T47D (cell line): ENCODE results near the gene MYO7A.

ENCODE experiments used
- DNase-seq, 2 experiments: peaks; one replicate each; pipeline versions ENCODE4 v3.0.0 to v3.0.0-alpha.2; 2011 to 2012; ENCODE audit warnings: low read depth in 1 of 2, low spot score in 1 of 2
- JUND ChIP-seq: IDR thresholded peaks from 2 replicates; pipeline ENCODE4 v1.6.1; 2012; ENCODE audit warnings: low read depth
- in situ Hi-C: cut with HindIII; loops from 2 replicates; pipeline ENCODE4 v1.10.0; 2016; ENCODE audit warnings: low sequenced_read_pairs, low pct_unique_long_range_greater_than_20kb

The MYO7A gene

DNA sequence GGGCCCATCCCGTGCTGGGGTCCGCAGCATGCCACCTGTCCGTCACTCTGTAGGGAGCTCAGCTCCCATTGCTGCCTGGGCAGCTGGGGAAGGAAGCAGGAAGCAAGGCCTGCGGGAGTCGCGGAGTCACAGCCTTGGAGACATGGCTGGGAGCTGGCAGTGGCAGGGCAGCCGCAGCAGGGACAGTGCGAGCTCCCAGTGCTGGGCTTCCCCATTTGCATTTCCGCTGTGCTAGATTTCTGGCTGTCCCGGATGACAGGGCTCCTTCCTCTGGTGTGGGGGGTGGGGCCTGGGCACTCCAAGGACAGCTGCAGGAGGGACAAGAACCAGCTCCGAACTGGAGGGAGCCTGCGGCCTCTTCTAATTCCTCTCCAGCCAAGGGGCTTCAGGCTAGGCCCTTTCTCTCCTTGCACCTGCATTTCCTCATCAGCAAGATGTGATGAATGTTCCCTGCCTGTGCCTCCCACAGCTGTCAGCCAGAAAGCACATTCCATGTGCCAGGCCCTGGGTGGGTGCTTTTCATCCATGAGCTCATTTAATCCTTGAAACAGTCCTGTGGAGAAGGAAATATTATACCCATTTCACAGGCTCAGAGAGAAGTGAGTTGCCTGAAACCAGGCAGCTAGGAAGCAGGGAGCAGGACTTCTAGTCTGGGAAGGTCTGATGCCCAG, 48.0 kb downstream of the MYO7A start:
- DNase-seq = no peak
- TF ChIP-seq JUND = no peak
- in situ Hi-C loops = no loop called here

DNA sequence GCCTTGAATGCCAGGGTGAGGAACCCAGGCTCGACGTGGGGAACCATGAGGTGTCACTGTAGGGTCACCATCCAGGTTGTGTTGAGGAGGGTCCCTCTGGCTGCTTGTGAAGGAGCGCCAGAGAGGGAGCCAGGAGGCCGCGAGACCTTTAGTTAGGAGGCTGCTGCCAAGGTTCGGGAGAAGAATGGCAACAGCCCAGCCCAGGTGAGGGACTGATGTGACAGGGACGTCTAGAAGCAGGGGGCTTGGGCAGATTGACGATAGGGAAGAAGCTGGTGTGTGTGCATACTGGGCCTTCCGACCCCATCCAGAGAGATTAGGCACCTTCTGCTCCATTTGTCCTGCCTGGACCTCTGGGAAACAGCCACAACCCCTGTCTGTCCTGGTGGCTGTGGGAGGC, 49.0 kb downstream of the MYO7A start:
- in situ Hi-C loops = no loop called here
- TF ChIP-seq JUND = no peak

DNA sequence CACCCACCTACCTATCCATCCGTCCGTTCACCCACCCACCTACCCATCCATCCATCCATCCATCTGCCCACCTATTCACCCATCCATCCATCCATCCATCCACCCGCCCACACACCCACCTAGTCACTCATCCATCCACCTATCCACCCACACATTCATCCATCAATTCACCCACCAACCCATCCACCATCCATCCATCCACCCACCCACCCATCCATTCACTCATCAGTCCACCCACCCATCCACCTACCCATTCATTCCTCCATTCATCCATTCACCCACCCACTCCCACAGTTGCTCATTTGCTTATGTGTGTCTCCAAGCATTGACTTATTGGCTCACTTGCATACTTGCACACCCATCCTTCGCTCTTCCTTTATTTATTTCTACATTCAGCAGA, 50.1 kb downstream of the MYO7A start:
- no peak for DNase-seq
- in situ Hi-C loops = no loop called here
- TF ChIP-seq JUND = no peak

More for the DNA sequence above, 49.0 kb downstream of the MYO7A start:
- no peak for DNase-seq

DNA sequence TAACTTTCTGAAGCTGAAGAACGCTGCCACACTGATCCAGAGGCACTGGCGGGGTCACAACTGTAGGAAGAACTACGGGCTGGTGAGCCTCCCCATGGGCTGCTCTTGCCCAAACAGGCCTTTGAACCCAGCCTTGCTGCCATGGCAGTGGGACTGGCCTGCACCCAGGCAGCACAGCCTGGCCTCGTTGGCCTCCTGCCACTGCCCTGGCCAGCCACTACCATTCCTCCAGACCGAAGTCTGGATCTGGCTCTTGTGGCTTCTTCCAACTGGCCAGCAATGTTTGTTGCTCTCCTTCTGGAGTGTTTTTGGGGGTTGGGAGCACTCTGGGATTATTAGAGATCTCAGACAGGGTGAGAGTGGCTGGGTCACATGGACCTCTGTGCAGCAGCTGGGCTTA, 51.0 kb downstream of the MYO7A start:
- no peak for TF ChIP-seq JUND
- no peak for DNase-seq
- in situ Hi-C loops = no loop called here

DNA sequence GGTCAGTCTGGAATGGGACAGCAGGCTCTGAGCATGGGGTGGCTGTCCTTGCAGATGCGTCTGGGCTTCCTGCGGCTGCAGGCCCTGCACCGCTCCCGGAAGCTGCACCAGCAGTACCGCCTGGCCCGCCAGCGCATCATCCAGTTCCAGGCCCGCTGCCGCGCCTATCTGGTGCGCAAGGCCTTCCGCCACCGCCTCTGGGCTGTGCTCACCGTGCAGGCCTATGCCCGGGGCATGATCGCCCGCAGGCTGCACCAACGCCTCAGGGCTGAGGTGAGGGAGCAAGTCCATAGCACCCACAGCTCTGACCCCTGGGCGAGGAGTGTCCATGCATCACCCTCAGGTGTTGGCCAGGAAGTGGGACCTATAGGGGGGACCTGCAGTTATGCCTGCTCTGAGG, 51.6 kb downstream of the MYO7A start:
- TF ChIP-seq JUND = no peak
- in situ Hi-C loops = no loop called here
- DNase-seq = no peak

DNA sequence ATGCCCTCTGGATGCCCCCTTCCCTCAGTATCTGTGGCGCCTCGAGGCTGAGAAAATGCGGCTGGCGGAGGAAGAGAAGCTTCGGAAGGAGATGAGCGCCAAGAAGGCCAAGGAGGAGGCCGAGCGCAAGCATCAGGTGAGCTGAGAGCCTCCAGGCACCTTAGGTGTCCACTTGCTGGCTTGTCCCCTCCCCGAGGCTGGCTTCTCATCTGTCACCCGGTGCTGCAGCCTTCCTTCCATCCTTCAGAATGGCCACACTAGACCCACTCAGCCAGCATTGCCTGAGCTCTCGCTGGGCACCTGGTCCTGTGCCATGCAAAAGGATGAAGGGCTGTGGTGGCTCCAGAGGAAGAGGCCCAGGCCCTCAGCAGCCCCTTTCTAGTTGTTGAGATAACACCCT, 52.3 kb downstream of the MYO7A start:
- TF ChIP-seq JUND = no peak
- in situ Hi-C loops = no loop called here
- no peak for DNase-seq

DNA sequence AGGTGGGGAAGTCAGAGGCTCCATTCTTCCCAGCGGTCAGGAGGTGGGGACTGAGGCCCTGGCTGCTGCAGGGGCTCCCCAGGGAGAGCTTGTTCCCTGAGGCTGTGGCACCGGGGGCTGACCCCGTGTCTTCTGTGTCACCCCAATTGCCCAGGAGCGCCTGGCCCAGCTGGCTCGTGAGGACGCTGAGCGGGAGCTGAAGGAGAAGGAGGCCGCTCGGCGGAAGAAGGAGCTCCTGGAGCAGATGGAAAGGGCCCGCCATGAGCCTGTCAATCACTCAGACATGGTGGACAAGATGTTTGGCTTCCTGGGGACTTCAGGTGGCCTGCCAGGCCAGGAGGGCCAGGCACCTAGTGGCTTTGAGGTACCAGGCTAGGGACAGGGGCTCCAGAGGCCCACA, 53.2 kb downstream of the MYO7A start:
- no peak for DNase-seq
- in situ Hi-C loops = no loop called here
- no peak for TF ChIP-seq JUND

DNA sequence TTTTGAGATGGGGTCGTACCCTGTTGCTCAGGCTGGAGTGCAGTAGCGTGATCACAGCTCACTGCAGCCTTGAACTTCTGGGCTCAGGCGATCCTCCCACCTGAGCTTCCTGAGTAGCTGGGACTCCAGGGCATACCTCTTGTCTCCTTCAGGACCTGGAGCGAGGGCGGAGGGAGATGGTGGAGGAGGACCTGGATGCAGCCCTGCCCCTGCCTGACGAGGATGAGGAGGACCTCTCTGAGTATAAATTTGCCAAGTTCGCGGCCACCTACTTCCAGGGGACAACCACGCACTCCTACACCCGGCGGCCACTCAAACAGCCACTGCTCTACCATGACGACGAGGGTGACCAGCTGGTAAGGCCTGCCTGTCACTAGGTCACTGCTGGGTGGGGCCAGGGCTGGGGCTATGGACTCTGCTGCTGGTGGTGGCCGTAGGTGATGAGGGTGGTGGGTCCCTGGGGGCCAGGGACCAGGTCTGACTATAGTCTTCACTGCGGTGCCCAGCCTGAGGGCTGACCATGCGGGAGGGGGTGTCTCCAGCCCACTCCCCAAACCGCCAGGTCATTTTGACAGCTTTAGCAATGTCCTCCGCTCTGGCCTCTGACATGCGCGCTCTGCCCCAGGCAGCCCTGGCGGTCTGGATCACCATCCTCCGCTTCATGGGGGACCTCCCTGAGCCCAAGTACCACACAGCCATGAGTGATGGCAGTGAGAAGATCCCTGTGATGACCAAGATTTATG, 53.9 kb downstream of the MYO7A start:
- DNase-seq = no peak
- TF ChIP-seq JUND = no peak
- in situ Hi-C loops = no loop called here

DNA sequence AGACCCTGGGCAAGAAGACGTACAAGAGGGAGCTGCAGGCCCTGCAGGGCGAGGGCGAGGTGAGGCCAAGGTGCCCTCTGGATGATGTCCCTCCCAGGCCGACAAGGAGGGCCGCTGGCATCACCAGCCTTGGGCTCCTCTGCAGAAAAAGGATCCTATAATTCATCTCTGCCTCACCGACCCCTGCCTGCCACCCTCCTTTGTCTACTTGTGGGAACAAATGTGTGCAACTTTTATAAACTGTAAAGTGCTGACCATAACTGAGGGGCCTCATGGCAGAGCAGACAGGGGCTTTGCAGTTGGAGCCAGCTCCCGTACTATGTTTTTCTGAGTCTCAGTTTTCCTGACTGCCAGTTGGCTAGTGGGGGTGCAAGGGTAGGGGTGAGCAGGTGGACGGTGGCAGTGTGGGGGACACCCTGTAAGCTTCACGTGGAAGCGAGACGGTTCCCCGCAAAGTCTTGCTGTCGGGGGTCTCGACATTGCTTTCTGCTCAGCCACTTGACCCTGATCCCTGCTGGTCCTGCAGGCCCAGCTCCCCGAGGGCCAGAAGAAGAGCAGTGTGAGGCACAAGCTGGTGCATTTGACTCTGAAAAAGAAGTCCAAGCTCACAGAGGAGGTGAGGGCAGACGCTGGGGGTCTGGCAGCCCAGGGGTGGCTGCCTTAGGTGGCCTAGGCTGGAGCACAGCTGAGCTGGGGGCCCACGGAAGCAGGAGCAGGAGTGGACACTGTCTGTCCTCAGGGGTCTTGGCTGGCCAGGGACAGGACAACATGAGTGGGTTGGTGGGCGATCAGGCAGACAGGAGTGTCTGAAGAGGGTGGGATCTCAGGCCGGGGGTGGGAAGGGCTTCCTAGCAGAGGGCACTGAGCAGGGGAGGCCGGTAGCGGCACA, 54.7 kb downstream of the MYO7A start:
- no peak for TF ChIP-seq JUND
- in situ Hi-C loops = no loop called here
- DNase-seq = no peak

DNA sequence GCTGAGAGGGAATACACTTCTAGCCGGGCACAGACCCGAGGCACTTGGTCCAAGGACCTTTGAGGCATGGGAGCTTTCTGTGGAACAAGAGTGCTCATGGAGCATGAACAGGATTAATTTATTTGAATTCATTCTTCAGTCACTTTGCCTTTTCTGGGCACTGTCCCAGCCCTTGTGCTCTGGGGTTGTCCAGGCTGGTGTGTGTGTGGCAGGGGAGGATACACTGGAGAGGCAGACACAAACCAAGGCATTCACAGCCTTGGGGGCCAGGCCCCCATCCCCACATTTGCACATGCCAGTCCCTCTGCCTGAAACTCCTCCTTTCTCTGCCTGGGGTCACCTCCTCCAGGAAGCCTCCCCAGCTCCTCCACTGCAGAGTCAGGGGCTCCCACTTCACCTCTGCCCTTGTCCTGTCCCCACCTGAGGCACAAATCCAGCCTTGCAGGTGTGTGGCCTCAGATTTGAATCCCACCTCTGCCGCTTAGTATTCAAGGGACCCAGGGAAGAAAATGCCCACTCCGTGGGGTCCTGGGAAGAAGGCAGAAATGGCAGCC, 55.5 kb downstream of the MYO7A start:
- no peak for TF ChIP-seq JUND
- no peak for DNase-seq
- in situ Hi-C loops = no loop called here

DNA sequence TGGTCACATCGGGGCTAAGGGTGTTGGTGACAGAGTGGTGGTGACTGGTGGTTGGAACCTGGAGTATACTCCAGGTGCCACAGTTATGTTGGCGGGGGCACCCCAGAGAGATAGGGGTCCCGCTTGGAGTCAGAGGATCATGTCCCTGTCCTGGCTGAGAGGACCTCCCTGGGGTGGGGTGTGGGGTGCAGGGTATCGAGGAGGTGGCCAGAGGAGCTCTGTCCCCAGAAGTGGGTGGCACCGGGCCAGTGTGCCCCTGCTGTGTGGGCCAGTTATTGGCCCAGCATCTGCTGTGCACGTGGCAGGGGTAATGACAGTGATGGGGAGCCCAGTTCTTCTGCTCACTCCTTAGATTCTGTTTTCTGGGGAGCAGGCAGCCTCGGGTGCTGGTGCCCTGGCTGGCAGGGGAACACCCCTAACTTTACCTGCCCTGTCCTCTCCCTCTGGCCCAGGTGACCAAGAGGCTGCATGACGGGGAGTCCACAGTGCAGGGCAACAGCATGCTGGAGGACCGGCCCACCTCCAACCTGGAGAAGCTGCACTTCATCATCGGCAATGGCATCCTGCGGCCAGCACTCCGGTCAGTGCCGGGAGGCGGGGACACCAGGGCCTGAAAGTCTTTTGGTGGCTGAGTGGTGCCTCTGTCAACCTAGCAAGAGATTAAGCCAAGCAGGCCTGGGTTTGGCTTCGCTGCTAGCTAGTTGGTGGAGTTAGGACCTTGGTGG, 56.3 kb downstream of the MYO7A start:
- in situ Hi-C loops = no loop called here

DNA sequence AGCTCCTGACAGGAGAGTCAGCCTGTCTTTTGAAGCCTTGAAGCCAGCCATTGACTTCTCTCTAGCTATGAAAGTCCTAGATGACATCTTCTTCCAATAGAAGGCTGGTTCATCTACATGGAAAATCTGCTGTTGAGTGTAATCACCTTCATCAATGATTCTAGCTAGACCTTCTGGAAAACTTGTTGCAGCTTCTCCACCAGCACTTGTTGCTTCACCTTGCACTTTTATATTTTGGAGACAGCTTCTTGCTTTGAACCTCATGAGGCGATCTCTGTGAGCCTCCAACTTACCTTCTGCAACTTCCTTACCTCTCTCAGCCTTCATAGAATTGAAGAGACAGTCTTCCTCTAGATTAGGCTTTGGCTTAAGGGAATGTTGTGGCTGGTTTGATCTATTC, 58.3 kb downstream of the MYO7A start:
- no peak for DNase-seq
- TF ChIP-seq JUND = no peak
- in situ Hi-C loops = no loop called here

More for the DNA sequence above, 56.3 kb downstream of the MYO7A start:
- TF ChIP-seq JUND = no peak
- no peak for DNase-seq
